Measurements from ENCODE around the gene TINAG. TPM values are rescaled to one million over a fixed set of nuclear protein-coding genes. Genes with fewer than 3 reads are reported as not detected.
"Not testable (repeated sequence)": the region's sequence is repeated elsewhere in the genome, so short reads cannot be mapped to it uniquely, and the experiment has no call there.

TINAG gene
- total RNA-seq, 1 donor from 2014 or later: 0.41 TPM

- FAIRE-seq: no peak
- DNase-seq (ENCODE audit: low spot score in 2 of 2): no peak
Observed at GRCh38 chr6:54301770-54302169, 6.5 kb upstream of the TINAG start.

GRCh38 chr6:54307439-54307910 is 766 bp upstream of the TINAG start:
- FAIRE-seq: no peak

GRCh38 chr6:54308986-54309315 is 710 bp downstream of the TINAG start:
- DNase-seq (ENCODE audit: low spot score in 2 of 2) (no peak), FAIRE-seq (no peak)

More at GRCh38 chr6:54307439-54307910, 766 bp upstream of the TINAG start:
- no peak for DNase-seq (ENCODE audit: low spot score in 2 of 2)

- no peak for DNase-seq (ENCODE audit: low spot score in 2 of 2)
- no peak for FAIRE-seq
Observed at GRCh38 chr6:54310377-54311152, 2.3 kb downstream of the TINAG start.

GRCh38 chr6:54315656-54316055 is 7.4 kb downstream of the TINAG start:
- no peak for DNase-seq (ENCODE audit: low spot score in 2 of 2)
- FAIRE-seq: no peak

DNA sequence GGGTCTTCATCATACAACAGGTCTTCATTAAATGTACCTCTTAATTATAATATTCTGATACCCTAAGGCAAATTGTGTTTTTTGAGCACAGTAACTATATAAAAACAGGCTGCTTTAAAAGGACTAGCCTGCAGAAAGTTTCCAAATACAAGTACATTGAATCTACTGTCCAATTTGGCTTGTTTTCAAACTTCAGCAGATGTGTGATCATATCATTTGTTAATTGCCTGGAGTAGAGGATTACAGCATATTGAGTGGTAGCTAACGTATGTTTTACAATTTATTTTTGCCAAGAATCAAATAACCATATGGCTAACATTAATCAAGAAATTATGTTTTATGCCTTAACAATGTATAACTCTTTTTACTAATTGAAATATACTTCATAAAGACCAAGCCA is 12.6 kb downstream of the TINAG start:
- DNase-seq (ENCODE audit: low spot score in 2 of 2): no peak
- no peak for FAIRE-seq

DNA sequence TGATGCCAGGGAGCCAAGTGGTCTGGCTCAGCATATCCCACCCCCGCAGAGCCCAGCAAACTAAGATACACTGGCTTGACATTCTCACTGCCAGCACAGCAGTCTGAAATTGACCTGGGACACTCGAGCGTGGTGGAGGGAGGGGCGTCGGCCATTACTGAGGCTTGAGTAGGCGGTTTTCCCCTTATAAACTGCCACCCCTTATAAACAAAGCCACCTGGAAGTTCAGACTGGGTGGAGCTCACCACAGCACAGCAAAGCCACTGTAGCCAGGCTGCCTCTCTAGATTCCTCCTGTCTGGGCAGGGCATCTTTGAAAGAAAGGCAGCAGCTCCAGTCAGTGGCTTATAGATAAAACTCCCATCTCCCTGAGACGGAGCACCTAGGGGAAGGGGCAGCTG is 19.4 kb downstream of the TINAG start:
- DNase-seq (ENCODE audit: low spot score in 2 of 2) (no peak), FAIRE-seq (no peak)

- not testable (repeated sequence) for DNase-seq (ENCODE audit: low spot score in 2 of 2); FAIRE-seq
Observed at GRCh38 chr6:54331571-54331970, 23.3 kb downstream of the TINAG start.

GRCh38 chr6:54335871-54336270 is 27.6 kb downstream of the TINAG start:
- DNase-seq (ENCODE audit: low spot score in 2 of 2): no peak
- no peak for FAIRE-seq

DNA sequence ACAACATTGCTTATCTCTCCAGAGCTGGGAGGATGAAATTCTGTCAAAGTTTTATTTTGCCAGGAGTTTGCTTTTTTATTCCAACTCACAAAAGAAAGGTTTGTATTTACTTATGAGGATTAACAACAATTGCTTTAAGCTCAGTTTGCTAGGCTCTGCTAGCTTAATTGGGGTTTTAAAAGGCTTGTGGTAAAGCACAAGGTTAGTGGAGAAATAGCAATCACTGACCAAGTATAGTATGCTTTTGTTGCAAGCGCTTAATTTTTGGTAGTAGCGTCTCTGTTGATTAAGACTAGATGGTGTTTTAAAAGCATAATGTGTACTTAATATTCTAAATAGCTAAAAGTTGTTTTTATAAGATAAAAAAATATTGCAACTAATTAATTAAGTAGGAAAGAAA is 45.7 kb downstream of the TINAG start:
- DNase-seq (ENCODE audit: low spot score in 2 of 2) (no peak), FAIRE-seq (no peak)

DNA sequence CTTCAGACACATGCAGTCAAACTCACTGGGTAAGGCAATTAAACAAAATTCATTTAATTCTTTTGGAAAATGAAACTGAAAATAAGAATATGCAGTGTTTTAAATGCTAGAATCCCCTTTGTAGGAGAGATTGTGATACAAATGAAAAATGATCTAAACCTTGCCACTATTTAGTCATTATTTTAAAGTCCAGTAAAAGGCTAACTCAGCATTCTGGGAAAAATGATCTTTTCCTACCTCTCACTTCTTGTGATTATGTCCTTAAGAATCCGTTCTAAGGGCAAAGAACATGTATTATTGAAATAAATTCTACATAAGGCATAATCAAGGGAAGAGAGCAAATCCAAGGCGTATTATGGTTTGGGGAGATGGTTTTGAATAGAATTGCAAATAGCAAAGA is 46.4 kb downstream of the TINAG start:
- DNase-seq (ENCODE audit: low spot score in 2 of 2): no peak
- no peak for FAIRE-seq

DNA sequence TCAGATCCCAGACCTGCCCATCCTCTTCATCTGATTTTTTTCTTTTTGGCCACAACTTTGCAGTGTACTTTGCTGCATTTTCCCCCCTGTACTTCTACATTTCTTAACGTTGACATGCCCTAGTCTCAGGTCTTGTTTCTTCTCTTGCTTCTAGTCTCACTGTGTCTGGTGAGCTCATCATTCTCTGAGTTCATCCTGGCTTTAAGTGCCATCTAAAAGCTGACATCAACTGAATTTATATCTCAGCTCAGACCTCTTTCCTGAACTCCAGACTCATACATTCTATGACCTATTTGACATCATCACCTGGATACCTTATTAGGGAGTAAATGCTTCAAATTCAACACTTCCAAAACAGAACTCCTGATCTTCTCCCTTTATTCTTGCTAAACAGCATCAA is 48.9 kb downstream of the TINAG start:
- FAIRE-seq: no peak
- no peak for DNase-seq (ENCODE audit: low spot score in 2 of 2)

DNA sequence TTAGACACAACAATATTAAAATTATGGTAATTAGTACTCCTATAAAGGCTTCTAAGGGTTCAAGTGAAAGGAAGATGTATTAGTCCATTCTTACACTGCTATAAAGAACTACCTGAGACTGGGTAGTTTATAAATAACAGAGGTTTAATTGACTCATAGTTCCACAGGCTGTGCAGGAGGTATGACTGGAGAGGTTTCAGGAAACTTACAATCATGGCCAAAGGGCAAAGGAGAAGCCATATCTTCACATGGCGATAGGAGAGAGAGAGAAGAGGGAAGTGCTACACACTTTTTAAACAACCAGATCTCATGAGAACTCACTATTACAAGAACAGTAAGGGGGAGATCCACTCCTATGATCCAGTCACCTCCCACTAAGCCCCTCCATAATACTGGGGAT is 52.9 kb downstream of the TINAG start:
- DNase-seq (ENCODE audit: low spot score in 2 of 2) (no peak), FAIRE-seq (no peak)

GRCh38 chr6:54361734-54362133 is 53.5 kb downstream of the TINAG start:
- DNase-seq (ENCODE audit: low spot score in 2 of 2) (no peak), FAIRE-seq (no peak)

- FAIRE-seq: no peak
Observed at GRCh38 chr6:54366667-54367327, 58.6 kb downstream of the TINAG start.

DNA sequence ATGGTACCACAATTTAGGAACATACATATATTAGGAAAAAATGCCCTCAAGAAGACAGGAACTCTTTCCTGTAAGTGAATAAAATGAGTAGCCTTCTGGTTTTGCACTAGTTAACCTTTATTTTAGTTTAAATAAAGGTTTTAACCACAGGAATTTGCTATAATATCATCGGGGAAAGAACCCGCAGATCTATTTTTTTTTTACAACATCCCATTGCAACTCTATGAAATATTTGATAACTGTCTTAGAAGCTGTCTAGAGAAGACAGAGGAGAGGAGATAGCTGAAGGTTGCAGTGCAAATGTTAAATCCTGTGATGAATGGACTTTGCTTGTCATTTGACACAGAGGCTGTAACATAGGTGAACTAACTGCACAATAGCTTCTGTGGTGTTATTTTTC is 69.5 kb downstream of the TINAG start:
- FAIRE-seq (no peak), DNase-seq (ENCODE audit: low spot score in 2 of 2) (no peak)

More at GRCh38 chr6:54366667-54367327, 58.6 kb downstream of the TINAG start:
- DNase-seq (ENCODE audit: low spot score in 2 of 2): no peak

- FAIRE-seq (no peak), DNase-seq (ENCODE audit: low spot score in 2 of 2) (no peak)
Observed at GRCh38 chr6:54386295-54386694, 78.1 kb downstream of the TINAG start.

DNA sequence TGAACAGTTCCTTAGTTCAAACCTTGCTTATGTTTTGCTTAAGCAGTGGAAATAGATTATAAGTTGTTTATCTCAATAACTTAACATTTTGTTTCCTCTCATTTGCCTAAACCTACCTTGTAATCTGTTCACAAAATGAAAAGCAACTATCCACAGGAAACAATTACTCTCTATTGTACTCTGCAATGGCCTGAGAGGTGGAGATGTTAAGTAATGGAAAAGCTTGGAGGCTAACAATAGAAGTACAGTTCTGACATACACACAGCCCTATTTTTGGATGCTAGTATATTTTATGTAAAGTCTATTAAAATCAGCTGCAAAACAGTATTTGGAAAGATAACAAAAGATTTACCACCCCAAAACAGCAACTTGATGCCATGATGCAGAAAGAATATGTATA is 82.1 kb downstream of the TINAG start:
- FAIRE-seq (no peak), DNase-seq (ENCODE audit: low spot score in 2 of 2) (no peak)

DNA sequence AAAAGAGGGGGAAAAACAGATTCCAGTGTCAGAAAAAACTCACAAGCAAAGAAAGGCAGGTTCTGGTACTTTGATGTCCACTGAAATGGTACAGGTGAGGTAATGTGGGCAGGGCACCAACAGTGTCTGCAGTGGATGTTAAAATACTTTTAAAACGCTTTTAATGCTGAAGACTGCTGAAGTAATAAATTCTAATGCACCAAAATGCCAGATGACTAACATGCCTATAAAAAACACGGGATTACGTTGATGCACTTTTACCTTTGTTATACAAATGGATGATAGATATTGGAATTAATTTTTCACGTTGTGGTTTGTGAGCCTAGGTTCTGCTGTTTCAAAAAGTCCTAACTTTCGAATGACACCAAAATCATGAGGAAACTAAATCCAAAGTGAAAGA is 83.3 kb downstream of the TINAG start:
- FAIRE-seq: no peak
- DNase-seq (ENCODE audit: low spot score in 2 of 2): no peak

- DNase-seq (ENCODE audit: low spot score in 2 of 2) (no peak), FAIRE-seq (no peak)
Observed at GRCh38 chr6:54403096-54403495, 94.9 kb downstream of the TINAG start.

DNA sequence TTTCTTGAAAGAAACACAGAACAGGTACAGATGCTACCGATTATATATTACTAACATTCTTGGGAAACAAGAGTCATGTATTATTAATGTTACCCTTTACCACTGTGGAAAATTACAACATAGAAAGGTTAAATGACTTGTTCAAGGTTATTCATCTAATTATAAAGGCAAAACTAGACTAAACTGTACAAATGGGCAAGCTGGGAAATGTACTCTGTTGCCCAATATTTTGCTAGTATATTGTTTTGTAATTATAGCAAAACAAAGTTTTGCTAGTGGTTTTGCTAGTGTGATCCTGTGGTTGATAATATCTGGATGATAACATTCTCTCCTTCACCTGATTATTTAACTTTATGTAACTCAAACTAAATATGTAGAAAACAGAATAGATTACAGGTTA is 96.5 kb downstream of the TINAG start:
- no peak for DNase-seq (ENCODE audit: low spot score in 2 of 2)
- FAIRE-seq: no peak

DNA sequence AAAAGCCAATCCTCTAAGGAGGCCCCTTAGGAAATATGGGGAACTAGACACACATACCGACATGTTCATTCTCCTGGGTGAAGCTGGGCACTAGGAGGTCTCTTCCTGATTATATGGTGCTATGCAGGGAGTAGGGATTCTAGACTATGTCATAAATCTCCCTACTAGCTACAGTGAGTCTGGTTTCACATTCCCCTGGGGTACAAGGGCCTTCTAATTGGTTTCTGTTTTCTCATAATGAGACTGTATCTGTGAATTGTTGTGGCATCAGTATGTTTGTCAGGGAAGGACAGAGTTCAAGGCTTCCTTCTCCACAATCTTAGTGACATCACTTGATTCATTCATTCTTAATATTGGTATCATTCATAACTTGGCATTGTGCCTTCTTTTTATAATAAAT is 103.5 kb downstream of the TINAG start:
- FAIRE-seq: no peak
- DNase-seq (ENCODE audit: low spot score in 2 of 2): no peak

All from frontal cortex (tissue), 4 donors.